Glomerular endothelial cell (primary cell): ENCODE measurements around the gene IL1RL2. TPM values are rescaled to one million over a fixed set of nuclear protein-coding genes. Genes with fewer than 3 reads are reported as not detected.

Source experiments
- total RNA-seq: library from RNA; depleted of rRNA; stranded (reverse); fragments of >200 nt; gene quantifications from 2 replicates; pipeline ENCODE4 v1.2.3, GENCODE V29; 2015

IL1RL2 gene
- total RNA-seq, 1 donor from 2014 or later, result 0.47 TPM

Other genes with a start within 250 kb of the IL1RL2 start
- not detected in 2 replicates for gene IL1R2, start 195.1 kb upstream of the IL1RL2 start, total RNA-seq
- gene IL1R1, start 44.3 kb upstream of the IL1RL2 start, total RNA-seq, result 14.6 and 41.1 TPM in 2 replicates
- 5.8 and 20.5 TPM in 2 replicates for gene IL1RL1, start 124.5 kb downstream of the IL1RL2 start, total RNA-seq
- gene IL18R1, start 168.8 kb downstream of the IL1RL2 start, total RNA-seq, result 4.5 and 5.3 TPM in 2 replicates
- not detected in 2 replicates for gene IL18RAP, start 236.1 kb downstream of the IL1RL2 start, total RNA-seq